Activated CD4-positive, CD25-positive, alpha-beta regulatory T cell treated with anti-CD3 and anti-CD28 coated beads, Interleukin-2, amount 50 U/mL, for 24 hours (primary cell): ENCODE data around the gene WFDC9.
"Not testable (repeated sequence)": the region's sequence is repeated elsewhere in the genome, so short reads cannot be mapped to it uniquely, and the experiment has no call there.

ENCODE experiments used
- ATAC-seq, 2 donors: fragments of 150-1000 bp; cut with Tn5 transposase; one replicate each; pipeline ENCODE4 v1.10.0; 2021; ENCODE audit warnings: mild to moderate bottlenecking in 1 of 2, moderate library complexity in 1 of 2

Gene WFDC9

GRCh38 chr20:45589725-45590124 lies 41.4 kb downstream of the WFDC9 start:
- ATAC-seq = no peak

DNA sequence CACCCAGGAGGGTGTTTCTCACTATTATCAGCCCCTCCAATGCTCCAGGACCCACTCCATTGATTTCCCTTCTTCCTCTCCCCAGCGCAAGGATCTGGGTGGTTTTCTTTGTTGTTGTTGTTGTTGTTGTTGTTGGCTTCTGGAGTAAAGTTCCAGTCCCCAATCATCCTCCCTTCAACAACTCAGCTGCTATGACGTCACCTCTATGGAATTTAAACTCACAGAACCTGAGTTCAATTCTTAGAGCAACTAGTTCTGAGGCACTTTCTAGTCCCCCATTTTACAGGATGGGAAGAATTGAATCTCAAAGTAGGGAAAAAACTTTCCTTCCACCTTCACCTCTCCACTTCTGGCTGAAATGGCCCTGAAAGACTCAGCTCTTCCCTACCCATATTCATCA lies 42.3 kb downstream of the WFDC9 start:
- ATAC-seq = no peak

GRCh38 chr20:45585986-45586385 lies 45.1 kb downstream of the WFDC9 start:
- not testable (repeated sequence) for ATAC-seq

DNA sequence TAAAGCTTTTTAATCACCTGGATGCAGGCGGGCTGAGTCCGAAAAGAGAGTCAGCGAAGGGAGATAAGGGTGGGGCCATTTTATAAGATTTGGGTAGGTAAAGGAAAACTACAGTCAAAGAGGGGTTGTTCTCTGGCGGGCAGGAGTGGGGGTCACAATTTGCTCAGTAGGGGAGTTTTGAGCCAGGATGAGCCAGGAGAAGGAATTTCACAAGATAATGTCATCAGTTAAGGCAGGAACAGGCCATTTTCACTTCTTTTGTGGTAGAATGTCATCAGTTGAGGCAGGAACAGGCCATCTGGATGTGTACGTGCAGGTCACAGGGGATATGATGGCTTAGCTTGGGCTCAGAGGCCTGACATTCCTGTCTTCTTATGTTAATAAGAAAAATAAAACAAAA lies 46.8 kb downstream of the WFDC9 start:
- ATAC-seq = not testable (repeated sequence)

GRCh38 chr20:45583502-45583901 lies 47.6 kb downstream of the WFDC9 start:
- no peak for ATAC-seq

DNA sequence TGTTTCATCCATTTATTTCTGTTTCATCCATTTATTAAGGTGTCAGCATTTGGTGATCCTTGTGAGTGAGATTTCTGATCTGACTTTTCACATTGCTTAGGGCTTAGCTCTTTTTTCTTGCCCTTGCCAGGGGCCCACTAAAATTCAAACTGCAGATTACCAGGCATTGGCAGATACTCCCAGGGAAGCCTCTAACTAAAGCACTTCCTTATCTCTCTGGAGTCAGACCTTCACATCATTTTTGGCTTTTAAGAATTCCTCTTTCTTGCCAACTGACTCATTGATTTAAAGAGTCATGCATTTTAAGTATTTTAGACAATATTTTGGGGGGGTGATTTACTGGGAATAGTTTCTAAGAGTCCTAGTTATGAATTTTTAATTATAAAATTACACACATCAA lies 49.4 kb downstream of the WFDC9 start:
- ATAC-seq = no peak

GRCh38 chr20:45579184-45579583 lies 51.9 kb downstream of the WFDC9 start, which contains the start of gene WFDC8:
WFDC8 (minus strand) TSS chr20:45579284; CDS start chr20:45579247, 37 bp downstream.
- ATAC-seq = no peak

DNA sequence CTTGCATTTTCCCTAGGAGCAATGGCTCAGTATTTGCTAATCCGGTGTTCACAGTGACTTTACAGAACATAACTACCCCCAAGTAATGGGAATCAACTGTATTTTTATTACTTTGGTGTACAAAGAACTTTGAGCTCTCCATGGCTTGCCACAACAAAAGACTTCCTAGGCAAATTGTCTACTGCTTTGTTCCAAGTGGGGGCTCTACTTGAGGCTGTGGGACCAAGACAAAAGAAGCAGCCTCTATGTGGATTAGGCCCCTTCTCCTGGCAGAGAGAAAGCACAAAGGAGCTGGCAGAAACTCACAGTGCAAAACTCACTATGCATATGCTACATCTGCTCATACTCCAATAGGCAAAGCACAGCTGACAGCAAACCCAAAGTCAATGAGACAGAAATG lies 52.9 kb downstream of the WFDC9 start:
- ATAC-seq = no peak

DNA sequence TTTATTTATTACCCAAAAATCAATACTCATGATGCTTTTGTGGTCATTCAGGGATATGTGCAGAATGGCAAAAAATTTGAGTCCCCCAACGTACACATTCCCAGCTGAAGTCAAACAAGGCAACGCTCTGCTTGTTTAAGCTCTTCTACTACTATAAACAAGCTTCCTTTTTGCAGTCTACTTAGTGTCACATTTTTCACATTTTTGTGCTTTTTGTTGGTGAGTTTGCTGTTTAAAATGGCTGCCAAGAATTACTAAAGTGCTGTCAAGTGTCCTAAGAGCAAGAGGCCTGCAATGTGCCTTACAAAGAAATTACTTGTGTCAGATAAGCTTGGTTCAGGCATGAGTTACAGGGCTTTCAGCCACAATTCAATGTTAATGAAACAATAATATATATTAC lies 54.1 kb downstream of the WFDC9 start:
- no peak for ATAC-seq

DNA sequence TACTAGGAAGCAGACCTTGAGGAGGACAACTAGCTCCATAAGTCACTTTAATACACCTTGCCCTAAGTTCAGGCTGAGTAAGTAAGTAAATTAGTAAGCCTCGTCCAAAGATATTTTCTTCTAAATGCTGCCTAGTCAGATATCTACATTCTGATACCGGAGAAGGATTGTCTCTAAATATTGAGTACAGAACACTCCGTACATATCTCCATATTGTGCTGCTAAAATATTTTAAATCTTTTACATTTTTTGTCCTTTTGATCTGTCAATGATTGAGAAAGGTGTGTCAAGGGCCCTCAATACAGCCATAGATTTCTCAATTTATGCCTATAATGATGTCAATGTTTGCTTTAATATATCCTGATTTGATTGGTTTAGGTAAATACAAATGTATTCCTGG lies 55.2 kb downstream of the WFDC9 start:
- no peak for ATAC-seq

GRCh38 chr20:45569650-45570049 lies 61.4 kb downstream of the WFDC9 start:
- ATAC-seq = not testable (repeated sequence)

- no peak for ATAC-seq
Observed at GRCh38 chr20:45564760-45565276, 66.3 kb downstream of the WFDC9 start.
